H1 (cell line): ENCODE data around the gene C15orf62. TPM values are rescaled to one million over a fixed set of nuclear protein-coding genes. Genes with fewer than 3 reads are reported as not detected.

ENCODE experiments used
- CTCF ChIA-PET: fragments of 300-600 bp; sonication (Branson Sonifier 250); formaldehyde crosslinking; loops from one replicate; lab custom pipeline; 2021; ENCODE audit not compliant: partially characterized antibody; lab: Charles Lee
- POLR2A ChIA-PET: fragments of 300-600 bp; sonication (Branson Sonifier 250); formaldehyde crosslinking; loops from one replicate; lab custom pipeline; 2021; ENCODE audit warnings: inconsistent platforms; ENCODE audit not compliant: partially characterized antibody; lab: Charles Lee
- DNase-seq, 2 experiments: peaks; one replicate each; pipeline versions ENCODE4 v3.0.0 to v3.0.0-alpha.2; 2010 to 2022; ENCODE audit warnings: low spot score in 2 of 2, low read depth in 1 of 2, mixed read lengths in 1 of 2
- FAIRE-seq: peaks from 2 replicates; lab custom pipeline; 2011; peaks lifted over from hg19 to GRCh38; lab: Jason Lieb, UNC
- H2AFZ ChIP-seq: 2 replicates; pipeline ENCODE4 v1.8.1; 2012; ENCODE audit warnings: low read length, inconsistent platforms
- H2AK5ac ChIP-seq: 2 replicates; pipeline ENCODE4 v1.6.1; 2013; ENCODE audit warnings: low read depth, low read length
- H2BK120ac ChIP-seq: replicated peaks from 2 replicates; pipeline ENCODE3; 2013; ENCODE audit warnings: low read depth, low read length, inconsistent platforms
- H2BK12ac ChIP-seq: 2 replicates; pipeline ENCODE4 v1.6.1; 2013; ENCODE audit warnings: low read depth, low read length
- H2BK15ac ChIP-seq: 2 replicates; pipeline ENCODE4 v1.6.1; 2013; ENCODE audit warnings: low read length
- H2BK20ac ChIP-seq: 2 replicates; pipeline ENCODE4 v1.6.1; 2013; ENCODE audit warnings: low read length
- H2BK5ac ChIP-seq: 2 replicates; pipeline ENCODE4 v1.6.1; 2013; ENCODE audit warnings: low read depth, low read length
- H3K14ac ChIP-seq: 2 replicates; pipeline ENCODE4 v1.6.1; 2013; ENCODE audit warnings: inconsistent platforms; ENCODE audit not compliant: insufficient read length
- H3K18ac ChIP-seq: 2 replicates; pipeline ENCODE4 v1.6.1; 2013; ENCODE audit warnings: low read length; ENCODE audit errors: extremely low read depth
- H3K23ac ChIP-seq: 2 replicates; pipeline ENCODE4 v1.6.1; 2013; ENCODE audit warnings: inconsistent platforms; ENCODE audit not compliant: insufficient read length
- H3K23me2 ChIP-seq: 2 replicates; pipeline ENCODE4 v1.6.1; 2013; ENCODE audit warnings: low read depth, low read length
- H3K27ac ChIP-seq: 2 replicates; pipeline ENCODE4 v1.6.1; 2011; ENCODE audit warnings: low read depth, low read length, inconsistent platforms
- H3K27me3 ChIP-seq, 4 experiments: replicated peaks in 1 of 4; 1 replicate in 1 of 4; 2 replicates in 3 of 4; pipeline versions ENCODE4 v1.6.1 to v1.8.1; 2011 to 2013; ENCODE audit warnings: low read length in 3 of 4, mild to moderate bottlenecking in 3 of 4, inconsistent platforms in 2 of 4, mixed read lengths in 2 of 4, moderate library complexity in 1 of 4; ENCODE audit not compliant: control insufficient read depth in 3 of 4, insufficient read depth in 3 of 4; ENCODE audit errors: extremely low read depth in 1 of 4
- H3K36me3 ChIP-seq, 4 experiments: 2 replicates each; pipeline versions ENCODE4 v1.6.1 to v1.8.1; 2011 to 2013; ENCODE audit warnings: mild to moderate bottlenecking in 4 of 4, low read length in 3 of 4, moderate library complexity in 2 of 4, control low read depth in 1 of 4, inconsistent platforms in 1 of 4; ENCODE audit not compliant: insufficient read depth in 4 of 4, control insufficient read depth in 2 of 4
- H3K4ac ChIP-seq: replicated peaks from 2 replicates; pipeline ENCODE3; 2013; ENCODE audit warnings: low read length, low read depth, mixed read lengths, inconsistent platforms; ENCODE audit not compliant: insufficient read length
- H3K4me1 ChIP-seq, 4 experiments: replicated peaks in 1 of 4; 1 replicate in 1 of 4; 2 replicates in 3 of 4; pipeline versions ENCODE4 v1.6.1 to v1.8.1; 2011 to 2013; ENCODE audit warnings: low read length in 3 of 4, inconsistent platforms in 2 of 4, mixed read lengths in 1 of 4; ENCODE audit not compliant: insufficient read depth in 4 of 4, control insufficient read depth in 3 of 4
- H3K4me2 ChIP-seq, 2 experiments: 2 replicates each; pipeline versions ENCODE4 v1.6.1 to v1.8.1; 2011 to 2013; ENCODE audit warnings: low read depth in 2 of 2, low read length in 2 of 2, control low read depth in 1 of 2, inconsistent platforms in 1 of 2, mild to moderate bottlenecking in 1 of 2; ENCODE audit not compliant: insufficient read depth in 1 of 2
- H3K4me3 ChIP-seq, 4 experiments: fragments of 200-600, 300-600 bp in 1 of 4; sonication (generic), shearing (Covaris generic), sonication (Bioruptor Twin) in 1 of 4; 2 replicates each; pipeline versions ENCODE4 v1.5.1 to v1.8.1; 2011 to 2016; ENCODE audit warnings: low read length in 4 of 4, low read depth in 3 of 4, control low read depth in 2 of 4, inconsistent platforms in 2 of 4, mild to moderate bottlenecking in 2 of 4, mixed read lengths in 1 of 4, moderate library complexity in 1 of 4; ENCODE audit not compliant: insufficient read depth in 2 of 4; ENCODE audit errors: extremely low read depth in 1 of 4
- H3K56ac ChIP-seq: replicated peaks from 2 replicates; pipeline ENCODE3; 2013; ENCODE audit warnings: low read depth, mild to moderate bottlenecking, mixed read lengths, low read length, inconsistent platforms; ENCODE audit not compliant: insufficient read length
- H3K79me1 ChIP-seq: 2 replicates; pipeline ENCODE4 v1.6.1; 2013; ENCODE audit warnings: low read depth, low read length, control low read depth
- H3K79me2 ChIP-seq, 2 experiments: 2 replicates each; pipeline versions ENCODE4 v1.6.1 to v1.8.1; 2012 to 2013; ENCODE audit warnings: low read length in 2 of 2, mild to moderate bottlenecking in 2 of 2, inconsistent platforms in 1 of 2; ENCODE audit not compliant: insufficient read depth in 2 of 2, control insufficient read depth in 1 of 2
- H3K9ac ChIP-seq, 4 experiments: replicated peaks in 1 of 4; 1 replicate in 1 of 4; 2 replicates in 3 of 4; pipeline versions ENCODE4 v1.6.1 to v1.8.1; 2011 to 2013; ENCODE audit warnings: low read depth in 3 of 4, low read length in 3 of 4, control low read depth in 2 of 4, mild to moderate bottlenecking in 2 of 4, moderate library complexity in 2 of 4, inconsistent platforms in 1 of 4; ENCODE audit errors: extremely low read depth in 1 of 4
- H3K9me3 ChIP-seq, 2 experiments: 2 replicates each; pipeline versions ENCODE4 v1.6.1 to v1.8.1; 2012 to 2013; ENCODE audit warnings: mild to moderate bottlenecking in 2 of 2, moderate library complexity in 2 of 2, control low read depth in 1 of 2, inconsistent platforms in 1 of 2, low read depth in 1 of 2, low read length in 1 of 2, mixed read lengths in 1 of 2; ENCODE audit not compliant: insufficient read depth in 2 of 2
- H4K20me1 ChIP-seq, 2 experiments: replicated peaks in 1 of 2; 2 replicates each; pipeline versions ENCODE3 to v1.8.1; 2011 to 2013; ENCODE audit warnings: inconsistent platforms in 2 of 2, low read length in 2 of 2, mild to moderate bottlenecking in 1 of 2; ENCODE audit not compliant: insufficient read depth in 2 of 2, control insufficient read depth in 1 of 2
- H4K5ac ChIP-seq: 2 replicates; pipeline ENCODE4 v1.6.1; 2013; ENCODE audit warnings: low read length, low read depth, mixed read lengths, inconsistent platforms; ENCODE audit not compliant: insufficient read length
- H4K8ac ChIP-seq: 2 replicates; pipeline ENCODE4 v1.8.0; 2013; ENCODE audit warnings: mild to moderate bottlenecking, moderate library complexity, low read length, inconsistent platforms; ENCODE audit not compliant: insufficient read depth; ENCODE audit errors: extremely low read depth
- H4K91ac ChIP-seq: replicated peaks from 2 replicates; pipeline ENCODE3; 2013; ENCODE audit warnings: low read length, mixed read lengths, inconsistent platforms; ENCODE audit not compliant: insufficient read length
- CBX5 ChIP-seq: fragments of 300-800, 300-1000 bp; sonication (generic); IDR thresholded peaks from 2 replicates; pipeline ENCODE4 v1.7.1; 2016; ENCODE audit warnings: antibody characterized with exemption, low read length, low read depth
- TAF7 ChIP-seq: optimal IDR thresholded peaks from 2 replicates; pipeline ENCODE3; 2011; ENCODE audit warnings: low read depth, mild to moderate bottlenecking, inconsistent platforms, low read length, moderate library complexity, borderline replicate concordance
- WGBS, 2 experiments: shearing (Covaris generic) in 1 of 2; methylation state at CpG; one replicate each; pipeline versions ENCODE4 v1.1.6 to v1.1.7; 2013 to 2015; ENCODE audit warnings: low lambda C conversion rate in 2 of 2, mixed read lengths in 2 of 2, inconsistent platforms in 1 of 2, low coverage in 1 of 2, missing lambda C conversion rate in 1 of 2; ENCODE audit not compliant: insufficient replicate concordance in 2 of 2, insufficient coverage in 1 of 2, insufficient read length in 1 of 2; ENCODE audit errors: extremely low coverage in 1 of 2, missing lambda C conversion rate in 1 of 2; 5-methylcytosine and 5-hydroxymethylcytosine counted together
- long read RNA-seq, 2 experiments: library from RNA in 1 of 2; library from capped mRNA in 1 of 2; stranded (forward); transcript quantifications; one replicate each; pipeline ENCODE4 v2.0.0, GENCODE V29; 2021; ENCODE audit warnings: inconsistent platforms in 1 of 2
- polyA minus RNA-seq, 3 experiments: library from RNA; depleted of rRNA, polyadenylated mRNA; stranded (reverse); fragments of >200 nt; gene quantifications; 1 replicate in 2 of 3; 2 replicates in 1 of 3; pipeline ENCODE4 v1.2.3, GENCODE V29; 2011
- polyA plus RNA-seq, 7 experiments: library from polyadenylated mRNA; depleted of rRNA in 3 of 7; stranded (reverse) in 5 of 7; unstranded in 2 of 7; fragments of >200 nt in 5 of 7; fragments of 200-250 nt in 2 of 7; gene quantifications; 1 replicate in 5 of 7; 2 replicates in 1 of 7; 4 replicates in 1 of 7; pipeline versions ENCODE4 v1.2.1 to v1.2.3, GENCODE V29; 2011 to 2013; ENCODE audit warnings: missing spikeins in 2 of 7, mixed read lengths in 2 of 7
- total RNA-seq: library from RNA; stranded (reverse); fragmentation: NEBNext Ultra II Directional; extraction: Animal tissue kit (Norgen Biotek cat#: 25700); gene quantifications from 2 replicates; pipeline ENCODE4 v1.2.1, GENCODE V29; 2021

The C15orf62 gene, protein sequence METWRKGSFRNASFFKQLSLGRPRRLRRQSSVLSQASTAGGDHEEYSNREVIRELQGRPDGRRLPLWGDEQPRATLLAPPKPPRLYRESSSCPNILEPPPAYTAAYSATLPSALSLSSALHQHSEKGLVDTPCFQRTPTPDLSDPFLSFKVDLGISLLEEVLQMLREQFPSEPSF
- 0.56 and 0.57 TPM in 2 replicates for total RNA-seq
- 0.06 and 0.19 TPM in 2 replicates for polyA plus RNA-seq (2011; rRNA removed)
- polyA plus RNA-seq (2011; cell fraction: cytosol; rRNA removed) = 0.09 TPM
- polyA plus RNA-seq (2011; cell fraction: nucleus; rRNA removed) = 0.19 TPM
- 0.75 to 1.7 TPM (median 1.1 TPM) in 4 replicates for polyA plus RNA-seq (2012, experiment 1 of 2)
- polyA plus RNA-seq (2012, experiment 2 of 2) = 0.87 TPM
- polyA plus RNA-seq (2013, experiment 1 of 2) = 0.20 TPM
- polyA plus RNA-seq (2013, experiment 2 of 2) = 0.24 TPM
- 0.13 TPM in 1 of 2 replicates, not detected in the other for polyA minus RNA-seq (2011; rRNA and poly(A)+ RNA removed)
- not detected for polyA minus RNA-seq (2011; cell fraction: cytosol; rRNA and poly(A)+ RNA removed)
- 0.80 TPM for polyA minus RNA-seq (2011; cell fraction: nucleus; rRNA and poly(A)+ RNA removed)
- long read RNA-seq, experiment 1 = 0 reads
- long read RNA-seq, experiment 2 = 0 reads

DNA sequence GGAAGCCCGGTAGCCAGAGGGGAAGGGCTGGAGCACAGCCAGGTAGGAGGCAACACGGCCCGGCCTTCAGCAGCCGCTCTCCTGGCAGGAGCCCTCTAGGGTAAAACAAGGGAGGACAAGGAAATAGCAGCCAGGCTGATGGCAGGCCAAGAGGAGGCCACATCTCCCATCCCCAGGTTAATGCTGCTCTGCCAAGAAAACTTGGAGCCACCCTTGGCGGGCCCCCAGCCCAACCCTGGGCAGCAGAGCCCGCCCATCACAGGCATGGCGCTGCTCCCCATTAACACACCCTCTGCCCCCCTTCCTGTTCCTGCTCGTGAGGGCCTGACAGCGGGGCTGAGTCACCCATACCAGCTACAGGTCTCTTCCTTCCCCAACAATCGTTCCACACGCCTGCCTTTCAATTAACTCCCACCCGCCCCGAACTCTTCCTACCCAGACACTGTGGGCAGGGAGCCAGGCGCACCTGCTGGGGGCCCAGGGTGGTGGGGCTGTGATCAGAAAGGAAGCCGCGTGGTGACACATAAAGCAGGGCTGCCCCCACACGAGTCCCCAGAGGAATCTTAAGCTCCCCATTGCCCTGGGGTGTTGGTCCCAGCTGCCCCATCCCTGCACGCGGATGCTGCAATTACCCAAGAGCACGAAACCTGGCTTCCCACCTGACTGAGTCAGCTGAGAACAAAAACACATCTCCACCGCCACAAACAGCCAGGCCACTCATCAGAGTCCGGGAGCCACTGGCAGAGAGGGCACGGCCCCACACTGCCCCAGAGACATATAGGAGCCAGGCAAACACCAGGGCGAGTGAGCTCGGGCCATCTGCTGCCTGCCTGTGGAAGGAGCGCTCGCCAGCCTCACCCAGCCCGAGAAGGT, at the start of gene C15orf62:
TSS of gene C15orf62 (plus strand) at position 707 of the 873 bp plus-strand sequence. CDS start 516 bp downstream, outside the sequence.
- Histone ChIP-seq H3K9me3 (no peaks in the 10 kb centered on the region), H2AFZ (no peak within 1 kb of the TSS), H3K27me3 (no peaks in the 10 kb centered on the region), H2BK120ac (no peak within 1 kb of the TSS), H2BK20ac (no peak within 1 kb of the TSS), H3K4ac (no peak within 1 kb of the TSS), H3K23me2 (peaks cover 2% of the 10 kb centered on the region; the same call in 1 of the 2 replicates), H4K91ac (no peak within 1 kb of the TSS), H3K18ac (no peak within 1 kb of the TSS), H3K79me1 (no peaks in the 10 kb centered on the region; the same call in 1 of the 2 replicates), H4K5ac (no peak within 1 kb of the TSS), H3K36me3 (peaks cover 0 to 8% (median 0%) of the 10 kb centered on the region in 4 experiments; a peak in 2 of 8 replicates), H2BK12ac (no peak within 1 kb of the TSS), H3K56ac (no peak within 1 kb of the TSS), H3K4me3 (no peak within 1 kb of the TSS), H3K14ac (no peak within 1 kb of the TSS), H3K27ac (no peak within 1 kb of the TSS; the same call in 1 of the 2 replicates), H4K8ac (no peak within 1 kb of the TSS; the same call in 1 of the 2 replicates), H3K23ac (no peak within 1 kb of the TSS), H3K9ac (no peak within 1 kb of the TSS; a peak in 1 of 7 replicates), H2BK15ac (no peak within 1 kb of the TSS), H3K4me2 (no peak within 1 kb of the TSS), H2AK5ac (no peak within 1 kb of the TSS), H3K4me1 (peaks cover 5 to 27% (median 15%) of the 10 kb centered on the region in 4 experiments), H3K79me2 (no peaks in the 10 kb centered on the region), H2BK5ac (no peak within 1 kb of the TSS; the same call in 1 of the 2 replicates), H4K20me1 (peaks cover 0 to 2% of the 10 kb centered on the region in 2 experiments)
- FAIRE-seq (no peak), DNase-seq (no peak)
- ChIA-PET CTCF (interaction anchor here (0.6 to 15.3 kb wide), 9 partner anchors 14 to 179 kb away, joined by 3 to 184 read pairs (median 7); no protein-coding TSS in a partner anchor), POLR2A (interaction anchor here (0.9 to 2.7 kb wide), 6 partner anchors 10 to 319 kb away, joined by 3 to 11 read pairs (median 4); no protein-coding TSS in a partner anchor)
- TF ChIP-seq CBX5 (no peak), TAF7 (no peak)
- 90% methylated on average over 28 of the region's 28 CpGs; no CpG with 5 or more reads in 1 of the 2 experiments for WGBS, 2 experiments
